ENCODE measurements around the gene TROAP.

TROAP gene

GRCh38 chr12:49335955-49336644, 13.0 kb downstream of the TROAP start:
- POLR2A ChIA-PET, result interaction anchor here (1.0 kb wide), 1 partner anchor 13 kb away, joined by 3 read pairs; the partner anchor contains the start of gene TROAP
- H3K4me3 ChIP-seq (ENCODE audit: low read depth, low read length), result no peak overlapping the region
- CTCF ChIA-PET, result interaction anchor here (1.0 to 12.8 kb wide), 12 partner anchors 12 to 245 kb away, joined by 3 to 424 read pairs (median 7); partner anchors contain the start of genes DNAJC22, PRPH, SPATS2 and TROAP

GRCh38 chr12:49336645-49337584, 13.9 kb downstream of the TROAP start, which contains the start of gene C1QL4:
C1QL4 (minus strand) TSS chr12:49337188; CDS start chr12:49336477, 711 bp downstream.
- no peak for DNase-seq (ENCODE audit: low read depth, low spot score)
- peak within 1 kb of the TSS; percentile 54 for H3K4me3 ChIP-seq (ENCODE audit: low read depth, low read length)
- TF ChIP-seq, protein P1, sequence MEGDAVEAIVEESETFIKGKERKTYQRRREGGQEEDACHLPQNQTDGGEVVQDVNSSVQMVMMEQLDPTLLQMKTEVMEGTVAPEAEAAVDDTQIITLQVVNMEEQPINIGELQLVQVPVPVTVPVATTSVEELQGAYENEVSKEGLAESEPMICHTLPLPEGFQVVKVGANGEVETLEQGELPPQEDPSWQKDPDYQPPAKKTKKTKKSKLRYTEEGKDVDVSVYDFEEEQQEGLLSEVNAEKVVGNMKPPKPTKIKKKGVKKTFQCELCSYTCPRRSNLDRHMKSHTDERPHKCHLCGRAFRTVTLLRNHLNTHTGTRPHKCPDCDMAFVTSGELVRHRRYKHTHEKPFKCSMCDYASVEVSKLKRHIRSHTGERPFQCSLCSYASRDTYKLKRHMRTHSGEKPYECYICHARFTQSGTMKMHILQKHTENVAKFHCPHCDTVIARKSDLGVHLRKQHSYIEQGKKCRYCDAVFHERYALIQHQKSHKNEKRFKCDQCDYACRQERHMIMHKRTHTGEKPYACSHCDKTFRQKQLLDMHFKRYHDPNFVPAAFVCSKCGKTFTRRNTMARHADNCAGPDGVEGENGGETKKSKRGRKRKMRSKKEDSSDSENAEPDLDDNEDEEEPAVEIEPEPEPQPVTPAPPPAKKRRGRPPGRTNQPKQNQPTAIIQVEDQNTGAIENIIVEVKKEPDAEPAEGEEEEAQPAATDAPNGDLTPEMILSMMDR (IDR thresholded peaks at IDR 0.05; ENCODE audit: insufficient read depth, low read length, missing control alignments), result peak; percentile 93
- ChIA-PET CTCF (interaction anchor here (0.6 to 12.8 kb wide), 15 partner anchors 13 to 1481 kb away, joined by 3 to 424 read pairs (median 7); partner anchors contain the start of genes DNAJC22, PRPH, SPATS2 and TROAP), POLR2A (no interaction called here)

More at GRCh38 chr12:49335955-49336644, 13.0 kb downstream of the TROAP start:
- DNase-seq (ENCODE audit: low read depth, low spot score), result no peak
- TF ChIP-seq, protein P1 (IDR thresholded peaks at IDR 0.05; ENCODE audit: insufficient read depth, low read length, missing control alignments), result no peak

DNA sequence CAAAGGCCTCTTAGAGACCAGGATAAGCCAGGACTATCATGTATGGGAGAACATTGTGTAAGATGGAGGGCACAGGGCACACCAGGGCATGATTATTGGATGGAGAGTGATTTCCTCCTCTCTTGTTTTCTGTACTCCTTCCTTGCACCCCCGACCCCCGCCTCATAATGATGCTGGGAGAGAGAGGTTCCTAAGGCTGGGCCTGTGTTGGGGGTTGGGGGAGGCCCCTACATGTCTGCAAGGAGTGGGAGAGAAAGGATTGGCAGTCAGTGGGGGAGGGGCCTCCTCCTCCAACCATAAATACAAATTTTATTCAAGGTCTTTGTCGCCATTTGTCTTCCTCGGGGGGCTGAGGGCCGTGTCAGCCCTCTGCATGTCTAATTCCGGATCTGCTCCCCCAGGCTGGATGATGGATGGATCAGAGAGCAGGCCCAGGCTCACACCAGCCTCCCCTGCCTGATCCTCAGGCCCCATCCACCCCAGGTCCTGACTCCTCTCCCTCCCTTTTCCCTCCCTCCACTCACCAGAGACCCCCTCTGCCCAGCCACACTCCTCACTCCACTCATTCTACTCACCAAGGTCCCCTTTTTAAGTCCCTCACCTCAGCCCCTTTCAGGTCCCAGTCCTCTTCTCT, 15.9 kb downstream of the TROAP start:
- POLR2A ChIA-PET, result no interaction called here
- DNase-seq (ENCODE audit: low read depth, low spot score), result no peak
- CTCF ChIA-PET, result interaction anchor here (0.9 to 12.8 kb wide), 7 partner anchors 14 to 248 kb away, joined by 3 to 424 read pairs (median 7); partner anchors contain the start of genes DNAJC22 and TROAP
- no peak overlapping the region for H3K4me3 ChIP-seq (ENCODE audit: low read depth, low read length)
- TF ChIP-seq, protein P1 (IDR thresholded peaks at IDR 0.05; ENCODE audit: insufficient read depth, low read length, missing control alignments), result no peak

- no peak for DNase-seq (ENCODE audit: low read depth, low spot score)
- ChIA-PET POLR2A (no interaction called here), CTCF (interaction anchor here (0.9 to 12.8 kb wide), 5 partner anchors 14 to 175 kb away, joined by 3 to 424 read pairs (median 32); partner anchors contain the start of genes DNAJC22 and TROAP)
- TF ChIP-seq, protein P1 (IDR thresholded peaks at IDR 0.05; ENCODE audit: insufficient read depth, low read length, missing control alignments), result no peak
- no peak overlapping the region for H3K4me3 ChIP-seq (ENCODE audit: low read depth, low read length)
Observed at GRCh38 chr12:49339464-49339861, 16.4 kb downstream of the TROAP start.

- no peak overlapping the region for H3K4me3 ChIP-seq (ENCODE audit: low read depth, low read length)
- TF ChIP-seq, protein P1 (IDR thresholded peaks at IDR 0.05; ENCODE audit: insufficient read depth, low read length, missing control alignments), result no peak
- ChIA-PET POLR2A (no interaction called here), CTCF (interaction anchor here (1.2 to 12.8 kb wide), 7 partner anchors 8 to 242 kb away, joined by 3 to 424 read pairs (median 51); partner anchors contain the start of genes DNAJC22, PRPH and TROAP)
- no peak for DNase-seq (ENCODE audit: low read depth, low spot score)
Observed at GRCh38 chr12:49340095-49340870, 17.2 kb downstream of the TROAP start.

Data from AG04449 (cell line).